ENCODE measurements around the gene PRICKLE1. TPM values are rescaled to one million over a fixed set of nuclear protein-coding genes. Genes with fewer than 3 reads are reported as not detected.

PRICKLE1 gene
- total and polyA plus RNA-seq, 10 of the 15 experiments (the other 5 are each of a cell fraction or from before 2014, with no cell fraction given): 0.47 to 2.8 (median 0.86) TPM

GRCh38 chr12:42498549-42499247 lies 90.8 kb downstream of the PRICKLE1 start:
- H3K27ac ChIP-seq (ENCODE audit: control insufficient read depth, insufficient read depth): no peak overlapping the region
- no peaks in the 10 kb centered on the region for H3K79me2 ChIP-seq (ENCODE audit: control insufficient read depth, insufficient read depth, low read length)
- no peak overlapping the region for H3K9ac ChIP-seq (ENCODE audit: control insufficient read depth, insufficient read depth, low read length)
- POLR2A ChIA-PET: no interaction called here
- H3K4me1 ChIP-seq (ENCODE audit: control insufficient read depth, insufficient read depth, low read length): no peaks in the 10 kb centered on the region
- H4K20me1 ChIP-seq (ENCODE audit: control insufficient read depth, insufficient read depth): no peaks in the 10 kb centered on the region
- ATAC-seq (peak; percentile 48), DNase-seq (ENCODE audit: low read depth, low spot score) (no peak), FAIRE-seq (peak; percentile 27)
- in situ Hi-C loops (cut with MboI): no loop called here
- CTCF ChIA-PET: no interaction called here
- intact Hi-C loops (cut with micrococcal nuclease; ENCODE audit: unreplicated experiment): no loop called here
- H2AFZ ChIP-seq (ENCODE audit: control insufficient read depth, low read depth, low read length): no peak overlapping the region
- RAD21 ChIA-PET (ENCODE audit: unreplicated experiment): no interaction called here
- H3K4me3 ChIP-seq: no peak overlapping the region
- no peak overlapping the region for H3K4me2 ChIP-seq (ENCODE audit: control insufficient read depth, insufficient read depth)
- no TSS peak for BruUV-seq (replicated peaks)
- WGBS (ENCODE audit: insufficient coverage, insufficient replicate concordance, low lambda C conversion rate, missing lambda C conversion rate): 38% methylated on average over 3 of the region's 3 CpGs
- no peaks in the 10 kb centered on the region; a peak in 1 of 4 replicates for H3K27me3 ChIP-seq (replicated peaks in 1 of 2; ENCODE audit: control insufficient read depth in 2 of 2, insufficient read depth in 2 of 2, low read length in 1 of 2)
- H3K36me3 ChIP-seq (ENCODE audit: control insufficient read depth in 2 of 2, insufficient read depth in 2 of 2, low read length in 1 of 2): no peaks in the 10 kb centered on the region
- SMC1A ChIA-PET (ENCODE audit: uncharacterized antibody, unreplicated experiment): interaction anchor here (0.6 to 1.0 kb wide), 4 partner anchors 8 to 95 kb away, joined by 3 read pairs; no protein-coding TSS in a partner anchor
- no peaks in the 10 kb centered on the region for H3K9me3 ChIP-seq (replicated peaks; ENCODE audit: control insufficient read depth, insufficient read depth, low read length)
- no peak for TF ChIP-seq RCOR1 (conservative IDR thresholded peaks at IDR 0.05; ENCODE audit: low read depth, low read length)
- no peak for TF ChIP-seq POLR2AphosphoS5 (IDR thresholded peaks at IDR 0.05; ENCODE audit: low read length)
- no peak for TF ChIP-seq YBX1 (IDR thresholded peaks at IDR 0.05)
- TF ChIP-seq, protein P1, sequence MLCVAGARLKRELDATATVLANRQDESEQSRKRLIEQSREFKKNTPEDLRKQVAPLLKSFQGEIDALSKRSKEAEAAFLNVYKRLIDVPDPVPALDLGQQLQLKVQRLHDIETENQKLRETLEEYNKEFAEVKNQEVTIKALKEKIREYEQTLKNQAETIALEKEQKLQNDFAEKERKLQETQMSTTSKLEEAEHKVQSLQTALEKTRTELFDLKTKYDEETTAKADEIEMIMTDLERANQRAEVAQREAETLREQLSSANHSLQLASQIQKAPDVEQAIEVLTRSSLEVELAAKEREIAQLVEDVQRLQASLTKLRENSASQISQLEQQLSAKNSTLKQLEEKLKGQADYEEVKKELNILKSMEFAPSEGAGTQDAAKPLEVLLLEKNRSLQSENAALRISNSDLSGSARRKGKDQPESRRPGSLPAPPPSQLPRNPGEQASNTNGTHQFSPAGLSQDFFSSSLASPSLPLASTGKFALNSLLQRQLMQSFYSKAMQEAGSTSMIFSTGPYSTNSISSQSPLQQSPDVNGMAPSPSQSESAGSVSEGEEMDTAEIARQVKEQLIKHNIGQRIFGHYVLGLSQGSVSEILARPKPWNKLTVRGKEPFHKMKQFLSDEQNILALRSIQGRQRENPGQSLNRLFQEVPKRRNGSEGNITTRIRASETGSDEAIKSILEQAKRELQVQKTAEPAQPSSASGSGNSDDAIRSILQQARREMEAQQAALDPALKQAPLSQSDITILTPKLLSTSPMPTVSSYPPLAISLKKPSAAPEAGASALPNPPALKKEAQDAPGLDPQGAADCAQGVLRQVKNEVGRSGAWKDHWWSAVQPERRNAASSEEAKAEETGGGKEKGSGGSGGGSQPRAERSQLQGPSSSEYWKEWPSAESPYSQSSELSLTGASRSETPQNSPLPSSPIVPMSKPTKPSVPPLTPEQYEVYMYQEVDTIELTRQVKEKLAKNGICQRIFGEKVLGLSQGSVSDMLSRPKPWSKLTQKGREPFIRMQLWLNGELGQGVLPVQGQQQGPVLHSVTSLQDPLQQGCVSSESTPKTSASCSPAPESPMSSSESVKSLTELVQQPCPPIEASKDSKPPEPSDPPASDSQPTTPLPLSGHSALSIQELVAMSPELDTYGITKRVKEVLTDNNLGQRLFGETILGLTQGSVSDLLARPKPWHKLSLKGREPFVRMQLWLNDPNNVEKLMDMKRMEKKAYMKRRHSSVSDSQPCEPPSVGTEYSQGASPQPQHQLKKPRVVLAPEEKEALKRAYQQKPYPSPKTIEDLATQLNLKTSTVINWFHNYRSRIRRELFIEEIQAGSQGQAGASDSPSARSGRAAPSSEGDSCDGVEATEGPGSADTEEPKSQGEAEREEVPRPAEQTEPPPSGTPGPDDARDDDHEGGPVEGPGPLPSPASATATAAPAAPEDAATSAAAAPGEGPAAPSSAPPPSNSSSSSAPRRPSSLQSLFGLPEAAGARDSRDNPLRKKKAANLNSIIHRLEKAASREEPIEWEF (IDR thresholded peaks at IDR 0.05; ENCODE audit: insufficient replicate concordance, low read depth, low read length): no peak
- TF ChIP-seq HDAC6 (IDR thresholded peaks at IDR 0.05; ENCODE audit: unreplicated experiment): no peak
- no peak for TF ChIP-seq RB1 (IDR thresholded peaks at IDR 0.05; ENCODE audit: borderline replicate concordance)
- no peak for TF ChIP-seq IRF4 (IDR thresholded peaks at IDR 0.05; ENCODE audit: low read depth, low read length)
- no peak for TF ChIP-seq LARP7 (IDR thresholded peaks at IDR 0.05)
- TF ChIP-seq ZNF24 (IDR thresholded peaks at IDR 0.05): no peak
- TF ChIP-seq RELB (IDR thresholded peaks at IDR 0.05; ENCODE audit: low read depth): no peak
- TF ChIP-seq, protein P2, sequence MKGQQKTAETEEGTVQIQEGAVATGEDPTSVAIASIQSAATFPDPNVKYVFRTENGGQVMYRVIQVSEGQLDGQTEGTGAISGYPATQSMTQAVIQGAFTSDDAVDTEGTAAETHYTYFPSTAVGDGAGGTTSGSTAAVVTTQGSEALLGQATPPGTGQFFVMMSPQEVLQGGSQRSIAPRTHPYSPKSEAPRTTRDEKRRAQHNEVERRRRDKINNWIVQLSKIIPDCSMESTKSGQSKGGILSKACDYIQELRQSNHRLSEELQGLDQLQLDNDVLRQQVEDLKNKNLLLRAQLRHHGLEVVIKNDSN (IDR thresholded peaks at IDR 0.05; ENCODE audit: borderline replicate concordance, extremely low read length, insufficient read depth, low read depth, low read length): no peak
- no peak for TF ChIP-seq BACH1 (IDR thresholded peaks at IDR 0.05; ENCODE audit: borderline replicate concordance)
- no peak for TF ChIP-seq E4F1 (IDR thresholded peaks at IDR 0.05; ENCODE audit: borderline replicate concordance, partially characterized antibody)

All from GM12878 (cell line).